Measurements from ENCODE around the gene RALGPS1. TPM values are rescaled to one million over a fixed set of nuclear protein-coding genes. Genes with fewer than 3 reads are reported as not detected.

RALGPS1 gene
- total and polyA plus RNA-seq, 8 donors, result 5.8 to 12.7 (median 9.3) TPM

GRCh38 chr9:127050152-127050551, 135.6 kb downstream of the RALGPS1 start:
- Histone ChIP-seq H3K4me3 (no peak overlapping the region), H3K4me1 (no peaks in the 10 kb centered on the region), H3K9me3 (no peaks in the 10 kb centered on the region), H3K27me3 (no peaks in the 10 kb centered on the region), H3K27ac (no peak overlapping the region), H3K36me3 (peaks cover 0 to 9% (median 0%) of the 10 kb centered on the region in 3 donors)
- 92 to 97% methylated on average over 3 of the region's 3 CpGs for WGBS, 2 donors
- ATAC-seq (no peak), FAIRE-seq (no peak), DNase-seq (no peak)
- intact Hi-C loops (cut with DNase I), result no loop called here
- no peak for TF ChIP-seq CTCF (IDR thresholded peaks at IDR 0.05)

- Histone ChIP-seq H3K4me1 (no peaks in the 10 kb centered on the region), H3K27ac (no peak overlapping the region), H3K4me3 (no peak overlapping the region), H3K9me3 (no peaks in the 10 kb centered on the region), H3K27me3 (no peaks in the 10 kb centered on the region), H3K36me3 (peaks cover 0 to 9% (median 0%) of the 10 kb centered on the region in 3 donors)
- intact Hi-C loops (cut with DNase I), result no loop called here
- WGBS, 2 donors, result 88 to 89% methylated on average over 7 of the region's 7 CpGs
- ATAC-seq (no peak), DNase-seq (no peak), FAIRE-seq (no peak)
- no peak for TF ChIP-seq CTCF (IDR thresholded peaks at IDR 0.05)
These were observed 136.0 kb downstream of the RALGPS1 start for GRCh38 chr9:127050591-127051001.

GRCh38 chr9:127051881-127052595, 137.5 kb downstream of the RALGPS1 start:
- no peak for TF ChIP-seq CTCF (IDR thresholded peaks at IDR 0.05)
- H3K27ac ChIP-seq, result no peak overlapping the region
- H3K4me1 ChIP-seq, result no peaks in the 10 kb centered on the region
- H3K4me3 ChIP-seq, result no peak overlapping the region
- no peaks in the 10 kb centered on the region for H3K9me3 ChIP-seq
- FAIRE-seq (no peak), DNase-seq (no peak), ATAC-seq (no peak)
- no peaks in the 10 kb centered on the region for H3K27me3 ChIP-seq
- peaks cover 0 to 9% (median 0%) of the 10 kb centered on the region in 3 donors for H3K36me3 ChIP-seq
- 84 to 88% methylated on average over 8 of the region's 8 CpGs for WGBS, 2 donors
- intact Hi-C loops (cut with DNase I), result no loop called here

- Histone ChIP-seq H3K27me3 (no peaks in the 10 kb centered on the region), H3K36me3 (peaks cover 0 to 9% (median 0%) of the 10 kb centered on the region in 3 donors), H3K27ac (peak overlapping the region in 2 of 4 donors; percentile 10 to 37), H3K4me3 (no peak overlapping the region), H3K9me3 (no peaks in the 10 kb centered on the region), H3K4me1 (no peaks in the 10 kb centered on the region)
- intact Hi-C loops (cut with DNase I), result no loop called here
- DNase-seq (no peak), FAIRE-seq (no peak), ATAC-seq (no peak)
- WGBS, 2 donors, result 83 to 85% methylated on average over 14 of the region's 14 CpGs
- no peak for TF ChIP-seq CTCF (IDR thresholded peaks at IDR 0.05)
These were observed 138.7 kb downstream of the RALGPS1 start for GRCh38 chr9:127053057-127053821.
